Colonic mucosa (tissue), 4 donors: Measurements from ENCODE around the gene PRPF40B. TPM values are rescaled to one million over a fixed set of nuclear protein-coding genes. Genes with fewer than 3 reads are reported as not detected.

Experiments
- DNase-seq: peaks from one replicate; pipeline ENCODE4 v3.0.0-alpha.2; 2020
- H3K27ac ChIP-seq: fragments of 200-600 bp; one replicate; pipeline ENCODE4 v1.8.0; 2021
- H3K27me3 ChIP-seq: fragments of 200-600 bp; one replicate; pipeline ENCODE4 v1.8.0; 2021
- H3K36me3 ChIP-seq: fragments of 200-600 bp; one replicate; pipeline ENCODE4 v1.8.0; 2021
- H3K4me1 ChIP-seq: fragments of 200-600 bp; one replicate; pipeline ENCODE4 v1.8.0; 2021; ENCODE audit warnings: mild to moderate bottlenecking
- H3K4me3 ChIP-seq: fragments of 200-600 bp; one replicate; pipeline ENCODE4 v1.8.0; 2021
- H3K9ac ChIP-seq, 2 donors: one replicate each; pipeline ENCODE4 v1.7.0; 2013; ENCODE audit warnings: control low read depth in 2 of 2, low read depth in 2 of 2, low read length in 2 of 2
- H3K9me3 ChIP-seq: fragments of 200-600 bp; one replicate; pipeline ENCODE4 v1.8.0; 2021
- CTCF ChIP-seq: fragments of 200-600 bp; IDR thresholded peaks from one replicate; pipeline ENCODE4 v1.8.0; 2022; ENCODE audit warnings: antibody characterized with exemption, mild to moderate bottlenecking
- intact Hi-C: fragments of 100-400 bp; cut with DNase I; formaldehyde crosslinking; loops from one replicate; pipeline ENCODE4 v1.14.1; 2022
- total RNA-seq, 2 donors: library from RNA; stranded (reverse); fragmentation: NEBNext Ultra II Directional in 1 of 2; extraction: Animal tissue kit (Norgen Biotek cat#: 25700) in 1 of 2; gene quantifications; one replicate each; pipeline ENCODE4 v1.2.1, GENCODE V29; 2021
- donor health status: healthy.
- donor health status: DM: no; HTN: no; CAD: no.
- donor health status: DM: no; HTN: no; CAD: no.

PRPF40B gene
- total RNA-seq, 2 donors from 2014 or later: 8.5 to 14.1 TPM

GRCh38 chr12:49674318-49674981 is 51.1 kb downstream of the PRPF40B start:
- Histone ChIP-seq H3K4me1 (peaks cover 23% of the 10 kb centered on the region), H3K9me3 (no peaks in the 10 kb centered on the region), H3K27ac (peak overlapping the region; percentile 89), H3K36me3 (no peaks in the 10 kb centered on the region), H3K4me3 (no peak overlapping the region), H3K27me3 (no peaks in the 10 kb centered on the region), H3K9ac (peak overlapping the region; percentile 33 to 43)
- TF ChIP-seq CTCF: no peak
- intact Hi-C loops: no loop called here
- DNase-seq: no peak

- TF ChIP-seq CTCF: no peak
- Histone ChIP-seq H3K36me3 (no peaks in the 10 kb centered on the region), H3K9ac (no peak overlapping the region), H3K4me3 (no peak overlapping the region), H3K27ac (no peak overlapping the region), H3K4me1 (peaks cover 23% of the 10 kb centered on the region), H3K9me3 (no peaks in the 10 kb centered on the region), H3K27me3 (no peaks in the 10 kb centered on the region)
- intact Hi-C loops: no loop called here
- no peak for DNase-seq
These were observed 51.8 kb downstream of the PRPF40B start for GRCh38 chr12:49675137-49675536.

- Histone ChIP-seq H3K4me1 (peaks cover 8% of the 10 kb centered on the region), H3K9ac (no peak overlapping the region), H3K9me3 (no peaks in the 10 kb centered on the region), H3K4me3 (no peak overlapping the region), H3K27me3 (no peaks in the 10 kb centered on the region), H3K27ac (no peak overlapping the region), H3K36me3 (no peaks in the 10 kb centered on the region)
- DNase-seq: no peak
- TF ChIP-seq CTCF: no peak
- intact Hi-C loops: no loop called here
These were observed 55.4 kb downstream of the PRPF40B start for GRCh38 chr12:49678711-49679110.

- intact Hi-C loops: no loop called here
- H3K36me3 ChIP-seq: no peaks in the 10 kb centered on the region
- H3K27me3 ChIP-seq: no peaks in the 10 kb centered on the region
- no peak overlapping the region for H3K4me3 ChIP-seq
- H3K9ac ChIP-seq: no peak overlapping the region
- H3K4me1 ChIP-seq: no peaks in the 10 kb centered on the region
- no peak for TF ChIP-seq CTCF
- H3K9me3 ChIP-seq: no peaks in the 10 kb centered on the region
- no peak for DNase-seq
- H3K27ac ChIP-seq: no peak overlapping the region
These were observed 56.7 kb downstream of the PRPF40B start for GRCh38 chr12:49680075-49680474.

GRCh38 chr12:49683599-49684309 is 60.4 kb downstream of the PRPF40B start:
- no peak overlapping the region for H3K27ac ChIP-seq
- DNase-seq: no peak

More at GRCh38 chr12:49683599-49684309, 60.4 kb downstream of the PRPF40B start:
- H3K4me3 ChIP-seq: no peak overlapping the region
- TF ChIP-seq CTCF: no peak
- no peaks in the 10 kb centered on the region for H3K36me3 ChIP-seq
- no peak overlapping the region for H3K9ac ChIP-seq
- no peaks in the 10 kb centered on the region for H3K4me1 ChIP-seq
- intact Hi-C loops: no loop called here
- no peaks in the 10 kb centered on the region for H3K27me3 ChIP-seq
- no peaks in the 10 kb centered on the region for H3K9me3 ChIP-seq
